ENCODE results near the gene SLC1A7.

Gene SLC1A7

DNA sequence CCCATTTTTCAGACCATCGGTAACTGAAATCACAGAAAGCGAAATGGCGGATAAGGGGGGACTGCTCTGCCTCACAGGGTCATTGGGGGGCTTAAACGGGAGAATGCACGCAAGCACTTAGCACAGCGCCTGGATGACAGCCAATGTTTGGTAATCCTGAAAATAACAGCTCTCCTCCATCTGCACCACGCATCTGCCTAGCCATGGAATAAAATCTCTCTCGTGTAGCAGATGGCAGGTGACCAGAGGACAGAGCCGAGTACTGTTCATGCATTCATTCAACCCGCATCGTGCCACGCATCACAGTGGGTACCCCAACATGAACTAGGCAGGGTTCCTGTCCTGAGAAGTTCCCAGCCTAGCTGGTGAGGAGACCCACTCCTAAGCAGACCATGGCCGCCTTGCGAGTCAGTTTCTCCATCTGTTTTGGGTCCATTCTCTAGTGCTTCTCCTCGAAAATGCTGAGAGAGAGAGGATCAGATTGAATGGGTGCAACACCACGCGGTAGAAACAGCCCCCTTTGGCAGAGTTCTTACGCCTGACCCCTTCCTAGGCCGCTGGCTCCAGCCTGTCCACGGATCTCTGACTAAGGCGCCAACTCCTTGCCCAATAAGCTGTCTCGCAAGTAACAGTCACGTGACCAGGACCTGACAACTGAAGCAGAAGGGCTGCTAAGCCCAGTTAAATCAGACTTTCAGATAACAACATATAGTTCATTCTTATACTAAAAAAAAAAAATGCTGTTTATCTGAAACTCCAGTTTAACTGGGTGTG lies 7.3 kb downstream of the SLC1A7 start:
- Histone ChIP-seq H3K27me3 (ENCODE audit: control insufficient read depth, low read length) (no peaks in the 10 kb centered on the region), H3K79me2 (ENCODE audit: control insufficient read depth, low read length) (no peaks in the 10 kb centered on the region), H3K36me3 (ENCODE audit: control insufficient read depth, low read length) (no peaks in the 10 kb centered on the region), H3K4me3 (ENCODE audit: low read length) (no peak overlapping the region), H3F3A (ENCODE audit: control insufficient read depth, insufficient read depth) (no peaks in the 10 kb centered on the region), H3K4me2 (ENCODE audit: low read length) (no peak overlapping the region), H3K9me3 (ENCODE audit: control insufficient read depth, insufficient read depth, low read length) (peaks cover 8% of the 10 kb centered on the region; the same call in 1 of the 2 replicates), H3K4me1 (ENCODE audit: control insufficient read depth, low read length) (no peaks in the 10 kb centered on the region), H3K9me2 (replicated peaks; ENCODE audit: control insufficient read depth, low read length) (no peaks in the 10 kb centered on the region), H3K27ac (ENCODE audit: low read depth, low read length) (no peak overlapping the region), H4K20me1 (ENCODE audit: control insufficient read depth, insufficient read depth, low read depth, low read length) (no peaks in the 10 kb centered on the region)
- TF ChIP-seq, protein P1, sequence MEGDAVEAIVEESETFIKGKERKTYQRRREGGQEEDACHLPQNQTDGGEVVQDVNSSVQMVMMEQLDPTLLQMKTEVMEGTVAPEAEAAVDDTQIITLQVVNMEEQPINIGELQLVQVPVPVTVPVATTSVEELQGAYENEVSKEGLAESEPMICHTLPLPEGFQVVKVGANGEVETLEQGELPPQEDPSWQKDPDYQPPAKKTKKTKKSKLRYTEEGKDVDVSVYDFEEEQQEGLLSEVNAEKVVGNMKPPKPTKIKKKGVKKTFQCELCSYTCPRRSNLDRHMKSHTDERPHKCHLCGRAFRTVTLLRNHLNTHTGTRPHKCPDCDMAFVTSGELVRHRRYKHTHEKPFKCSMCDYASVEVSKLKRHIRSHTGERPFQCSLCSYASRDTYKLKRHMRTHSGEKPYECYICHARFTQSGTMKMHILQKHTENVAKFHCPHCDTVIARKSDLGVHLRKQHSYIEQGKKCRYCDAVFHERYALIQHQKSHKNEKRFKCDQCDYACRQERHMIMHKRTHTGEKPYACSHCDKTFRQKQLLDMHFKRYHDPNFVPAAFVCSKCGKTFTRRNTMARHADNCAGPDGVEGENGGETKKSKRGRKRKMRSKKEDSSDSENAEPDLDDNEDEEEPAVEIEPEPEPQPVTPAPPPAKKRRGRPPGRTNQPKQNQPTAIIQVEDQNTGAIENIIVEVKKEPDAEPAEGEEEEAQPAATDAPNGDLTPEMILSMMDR (IDR thresholded peaks at IDR 0.05; ENCODE audit: low read depth, low read length, poor library complexity, severe bottlenecking), result no peak
- TF ChIP-seq EZH2phosphoT487 (IDR thresholded peaks at IDR 0.05; ENCODE audit: borderline replicate concordance, low read length), result no peak

DNA sequence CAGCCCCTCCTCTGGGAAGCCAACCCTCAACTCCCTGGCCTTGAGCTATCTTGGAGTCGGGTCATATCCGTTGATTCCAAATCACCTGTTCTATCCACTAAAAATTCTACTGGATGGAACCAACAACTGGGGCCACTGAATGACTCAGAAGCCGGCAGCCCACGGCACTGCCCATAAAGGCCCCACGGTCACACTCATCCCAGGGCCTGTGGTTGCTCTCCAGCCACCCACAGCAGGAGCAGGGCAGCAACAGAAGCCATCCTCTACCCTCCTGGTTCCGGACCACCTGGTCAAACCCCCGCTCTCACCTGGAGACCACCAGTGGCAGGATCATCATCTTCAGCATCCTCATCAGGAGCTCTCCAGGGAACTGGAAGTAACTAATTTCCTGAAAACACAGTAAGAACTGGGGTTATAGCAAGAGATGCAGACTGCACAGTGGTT lies 8.4 kb downstream of the SLC1A7 start:
- no peaks in the 10 kb centered on the region for H4K20me1 ChIP-seq (ENCODE audit: control insufficient read depth, insufficient read depth, low read depth, low read length)
- no peaks in the 10 kb centered on the region for H3K27me3 ChIP-seq (ENCODE audit: control insufficient read depth, low read length)
- H3K36me3 ChIP-seq (ENCODE audit: control insufficient read depth, low read length), result no peaks in the 10 kb centered on the region
- no peaks in the 10 kb centered on the region for H3K79me2 ChIP-seq (ENCODE audit: control insufficient read depth, low read length)
- no peaks in the 10 kb centered on the region for H3K9me2 ChIP-seq (replicated peaks; ENCODE audit: control insufficient read depth, low read length)
- no peak overlapping the region for H3K4me3 ChIP-seq (ENCODE audit: low read length)
- peaks cover 8% of the 10 kb centered on the region; the same call in 1 of the 2 replicates for H3K9me3 ChIP-seq (ENCODE audit: control insufficient read depth, insufficient read depth, low read length)
- H3K27ac ChIP-seq (ENCODE audit: low read depth, low read length), result no peak overlapping the region
- TF ChIP-seq, protein P1 (IDR thresholded peaks at IDR 0.05; ENCODE audit: low read depth, low read length, poor library complexity, severe bottlenecking), result no peak
- no peak for TF ChIP-seq EZH2phosphoT487 (IDR thresholded peaks at IDR 0.05; ENCODE audit: borderline replicate concordance, low read length)
- no peak overlapping the region for H3K4me2 ChIP-seq (ENCODE audit: low read length)
- H3F3A ChIP-seq (ENCODE audit: control insufficient read depth, insufficient read depth), result no peaks in the 10 kb centered on the region
- no peaks in the 10 kb centered on the region for H3K4me1 ChIP-seq (ENCODE audit: control insufficient read depth, low read length)

DNA sequence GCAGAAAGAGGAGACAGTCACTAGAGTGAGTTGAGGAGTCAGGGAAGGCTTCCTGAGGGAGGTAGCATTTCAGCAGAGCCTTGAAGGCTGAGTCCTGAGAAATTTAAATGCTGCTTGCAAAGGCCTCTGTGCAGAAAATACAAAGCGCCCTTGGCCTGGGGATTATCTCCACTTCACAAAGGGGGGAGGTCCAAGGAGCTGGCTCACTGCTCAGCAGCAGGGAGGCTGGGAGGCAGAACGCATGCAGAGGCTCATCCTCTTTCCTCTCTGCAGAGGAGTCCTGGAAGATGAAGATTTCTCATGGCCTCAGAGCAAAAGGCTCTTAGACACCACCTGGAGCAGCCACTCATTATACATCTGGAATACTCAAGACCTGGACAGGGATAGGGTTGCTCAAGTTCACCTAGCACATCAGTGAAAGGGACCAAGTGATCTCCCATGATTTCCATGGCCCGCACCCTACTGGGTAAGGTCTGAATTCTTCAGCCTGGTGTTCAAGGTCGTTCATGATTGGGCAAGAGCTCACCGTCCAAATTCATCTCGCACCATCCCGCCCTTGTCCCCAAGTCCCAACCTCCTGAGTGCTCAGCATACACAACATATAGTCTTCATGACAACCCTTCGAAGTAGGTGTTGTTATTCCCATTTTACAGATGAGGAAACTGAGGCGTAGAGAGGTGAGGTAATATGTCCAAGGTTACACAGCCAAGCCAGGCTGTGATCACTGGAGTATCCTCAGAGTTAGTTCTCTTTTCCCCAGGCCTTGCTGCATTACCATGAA lies 9.0 kb downstream of the SLC1A7 start:
- TF ChIP-seq, protein P1 (IDR thresholded peaks at IDR 0.05; ENCODE audit: low read depth, low read length, poor library complexity, severe bottlenecking), result no peak
- TF ChIP-seq EZH2phosphoT487 (IDR thresholded peaks at IDR 0.05; ENCODE audit: borderline replicate concordance, low read length), result no peak
- no peaks in the 10 kb centered on the region for H4K20me1 ChIP-seq (ENCODE audit: control insufficient read depth, insufficient read depth, low read depth, low read length)
- no peak overlapping the region for H3K4me2 ChIP-seq (ENCODE audit: low read length)
- no peaks in the 10 kb centered on the region for H3K4me1 ChIP-seq (ENCODE audit: control insufficient read depth, low read length)
- H3K27me3 ChIP-seq (ENCODE audit: control insufficient read depth, low read length), result no peaks in the 10 kb centered on the region
- no peaks in the 10 kb centered on the region for H3F3A ChIP-seq (ENCODE audit: control insufficient read depth, insufficient read depth)
- no peak overlapping the region for H3K27ac ChIP-seq (ENCODE audit: low read depth, low read length)
- no peaks in the 10 kb centered on the region for H3K36me3 ChIP-seq (ENCODE audit: control insufficient read depth, low read length)
- no peaks in the 10 kb centered on the region for H3K9me2 ChIP-seq (replicated peaks; ENCODE audit: control insufficient read depth, low read length)
- H3K4me3 ChIP-seq (ENCODE audit: low read length), result no peak overlapping the region
- peaks cover 8% of the 10 kb centered on the region; the same call in 1 of the 2 replicates for H3K9me3 ChIP-seq (ENCODE audit: control insufficient read depth, insufficient read depth, low read length)
- H3K79me2 ChIP-seq (ENCODE audit: control insufficient read depth, low read length), result no peaks in the 10 kb centered on the region
